GF-D8 (cell line): ENCODE measurements around the gene CD244.

Source experiments
- DNase-seq: peaks from one replicate; lab custom pipeline; 2025; lab: John Stamatoyannopoulos, UW

CD244 gene

GRCh38 chr1:160844447-160845232 is 18.0 kb downstream of the CD244 start:
- DNase-seq, result peak; percentile 56

GRCh38 chr1:160841079-160841478 is 21.6 kb downstream of the CD244 start:
- no peak for DNase-seq

GRCh38 chr1:160839746-160840145 is 22.9 kb downstream of the CD244 start:
- DNase-seq, result no peak

- DNase-seq, result no peak
Measured at GRCh38 chr1:160838888-160839287, 23.8 kb downstream of the CD244 start.

- DNase-seq, result peak; percentile 95
Measured at GRCh38 chr1:160837558-160838205, 25.0 kb downstream of the CD244 start.

GRCh38 chr1:160836981-160837557 is 25.6 kb downstream of the CD244 start:
- no peak for DNase-seq

- DNase-seq, result peak; percentile 65
Measured at GRCh38 chr1:160836561-160836960, 26.1 kb downstream of the CD244 start.

- DNase-seq, result peak; percentile 47
Measured at GRCh38 chr1:160835751-160836150, 26.9 kb downstream of the CD244 start.

GRCh38 chr1:160834945-160835565 is 27.6 kb downstream of the CD244 start:
- DNase-seq, result peak; percentile 3

GRCh38 chr1:160830321-160831153 is 32.1 kb downstream of the CD244 start:
- DNase-seq, result no peak

- DNase-seq, result no peak
Measured at GRCh38 chr1:160829766-160830165, 32.9 kb downstream of the CD244 start.

GRCh38 chr1:160827418-160827817 is 35.3 kb downstream of the CD244 start:
- no peak for DNase-seq

- DNase-seq, result no peak
Measured at GRCh38 chr1:160826546-160826945, 36.1 kb downstream of the CD244 start.

- no peak for DNase-seq
Measured at GRCh38 chr1:160823296-160823695, 39.4 kb downstream of the CD244 start.

- no peak for DNase-seq
Measured at GRCh38 chr1:160821627-160822026, 41.1 kb downstream of the CD244 start.

GRCh38 chr1:160819186-160819585 is 43.5 kb downstream of the CD244 start:
- no peak for DNase-seq

GRCh38 chr1:160818207-160818937 is 44.3 kb downstream of the CD244 start:
- DNase-seq, result no peak

- DNase-seq, result no peak
Measured at GRCh38 chr1:160814856-160815255, 47.8 kb downstream of the CD244 start.

- DNase-seq, result no peak
Measured at GRCh38 chr1:160814316-160814715, 48.4 kb downstream of the CD244 start.

GRCh38 chr1:160813215-160813614 is 49.5 kb downstream of the CD244 start:
- no peak for DNase-seq

- DNase-seq, result no peak
Measured at GRCh38 chr1:160811147-160811546, 51.5 kb downstream of the CD244 start.
